AG20443 (cell line): Measurements from ENCODE around the gene IDUA.
"Not testable (repeated sequence)": the region's sequence is repeated elsewhere in the genome, so short reads cannot be mapped to it uniquely, and the experiment has no call there.

Experiments
- DNase-seq: peaks from one replicate; pipeline ENCODE4 v3.0.0; 2012; ENCODE audit warnings: low spot score, mixed read lengths

The IDUA gene

GRCh38 chr4:986879-987623 is at the start of gene IDUA:
Gene IDUA (plus strand): TSS chr4:987044. CDS start chr4:987085, 41 bp downstream.
- DNase-seq = peak; percentile 94

- not testable (repeated sequence) for DNase-seq
These were observed 47.3 kb upstream of the IDUA start for GRCh38 chr4:939508-939907.

GRCh38 chr4:945274-946102 is 41.4 kb upstream of the IDUA start:
- no peak for DNase-seq

DNA sequence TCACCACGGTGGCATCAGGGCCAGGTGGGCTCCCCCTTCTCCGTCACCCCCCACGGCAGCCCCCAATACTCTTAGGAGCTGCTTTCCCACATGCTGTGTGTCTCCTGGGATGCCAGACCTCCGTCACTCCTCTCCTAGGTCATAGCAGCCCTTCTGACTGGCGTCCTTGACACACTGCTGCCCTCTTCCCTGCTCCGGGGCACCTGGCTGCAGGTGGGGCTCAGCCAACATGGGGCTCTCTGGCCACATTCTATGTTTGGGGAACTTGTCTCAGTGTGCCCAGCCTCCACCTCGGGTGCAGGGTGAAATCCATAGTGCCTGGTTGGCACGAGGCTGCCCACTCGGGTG is 40.8 kb upstream of the IDUA start:
- no peak for DNase-seq

DNA sequence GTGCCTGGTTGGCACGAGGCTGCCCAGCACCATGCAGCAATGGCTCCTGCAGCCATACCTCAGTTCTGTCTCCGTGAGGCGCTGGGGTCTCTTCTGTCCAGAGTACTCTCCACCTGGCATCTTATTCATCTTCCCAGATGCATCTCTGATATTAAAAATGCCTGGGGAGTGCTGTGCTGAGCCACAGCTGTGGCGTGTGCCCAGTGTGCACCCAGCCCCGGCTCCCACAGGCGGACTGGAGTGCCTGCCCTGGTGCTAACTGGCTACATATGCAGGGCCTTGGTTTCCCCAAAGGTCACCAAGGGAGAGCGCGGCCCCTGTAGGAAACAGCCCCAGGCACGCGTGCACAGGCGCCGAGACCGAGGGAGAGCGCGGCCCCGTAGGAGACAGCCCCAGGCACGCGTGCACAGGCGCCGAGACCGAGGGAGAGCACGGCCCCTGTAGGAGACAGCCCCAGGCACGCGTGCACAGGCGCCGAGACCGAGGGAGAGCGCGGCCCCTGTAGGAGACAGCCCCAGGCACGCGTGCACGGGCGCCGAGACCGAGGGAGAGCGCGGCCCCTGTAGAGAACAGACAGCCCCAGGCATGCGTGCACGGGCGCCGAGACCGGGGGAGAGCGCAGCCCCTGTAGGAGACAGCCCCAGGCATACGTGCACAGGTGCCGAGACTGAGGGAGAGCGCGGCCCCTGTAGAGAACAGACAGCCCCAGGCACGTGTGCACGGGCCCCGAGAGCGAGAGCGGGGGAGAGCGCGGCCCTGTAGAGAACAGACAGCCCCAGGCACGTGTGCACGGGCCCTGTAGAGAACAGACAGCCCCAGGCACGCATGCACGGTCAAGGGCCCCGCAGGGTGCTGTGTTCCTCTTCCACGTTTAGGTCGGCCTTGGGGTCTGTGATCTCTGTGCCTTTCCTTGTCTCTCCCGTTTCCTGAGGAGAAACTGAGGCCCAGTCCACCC is 40.0 kb upstream of the IDUA start:
- no peak for DNase-seq

DNA sequence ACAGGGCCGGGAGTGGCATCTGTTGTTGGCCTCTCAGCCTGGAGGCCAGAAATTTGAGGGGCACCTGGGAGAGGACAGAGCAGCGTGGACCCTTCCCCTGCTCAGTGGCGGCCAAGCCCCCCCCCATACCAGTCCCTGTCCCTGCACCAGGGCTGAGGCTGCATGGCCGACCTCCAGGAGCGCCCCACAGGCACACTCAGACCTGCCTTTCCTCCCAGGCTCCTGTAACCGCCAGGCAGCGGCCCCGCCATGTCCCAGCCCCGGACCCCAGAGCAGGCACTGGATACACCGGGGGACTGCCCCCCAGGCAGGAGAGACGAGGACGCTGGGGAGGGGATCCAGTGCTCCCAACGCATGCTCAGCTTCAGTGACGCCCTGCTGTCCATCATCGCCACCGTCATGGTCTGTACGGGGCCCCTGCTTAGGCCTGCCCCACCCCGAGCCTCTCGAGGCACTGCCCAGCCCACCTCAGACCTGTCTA is 39.3 kb upstream of the IDUA start:
- DNase-seq = no peak

DNA sequence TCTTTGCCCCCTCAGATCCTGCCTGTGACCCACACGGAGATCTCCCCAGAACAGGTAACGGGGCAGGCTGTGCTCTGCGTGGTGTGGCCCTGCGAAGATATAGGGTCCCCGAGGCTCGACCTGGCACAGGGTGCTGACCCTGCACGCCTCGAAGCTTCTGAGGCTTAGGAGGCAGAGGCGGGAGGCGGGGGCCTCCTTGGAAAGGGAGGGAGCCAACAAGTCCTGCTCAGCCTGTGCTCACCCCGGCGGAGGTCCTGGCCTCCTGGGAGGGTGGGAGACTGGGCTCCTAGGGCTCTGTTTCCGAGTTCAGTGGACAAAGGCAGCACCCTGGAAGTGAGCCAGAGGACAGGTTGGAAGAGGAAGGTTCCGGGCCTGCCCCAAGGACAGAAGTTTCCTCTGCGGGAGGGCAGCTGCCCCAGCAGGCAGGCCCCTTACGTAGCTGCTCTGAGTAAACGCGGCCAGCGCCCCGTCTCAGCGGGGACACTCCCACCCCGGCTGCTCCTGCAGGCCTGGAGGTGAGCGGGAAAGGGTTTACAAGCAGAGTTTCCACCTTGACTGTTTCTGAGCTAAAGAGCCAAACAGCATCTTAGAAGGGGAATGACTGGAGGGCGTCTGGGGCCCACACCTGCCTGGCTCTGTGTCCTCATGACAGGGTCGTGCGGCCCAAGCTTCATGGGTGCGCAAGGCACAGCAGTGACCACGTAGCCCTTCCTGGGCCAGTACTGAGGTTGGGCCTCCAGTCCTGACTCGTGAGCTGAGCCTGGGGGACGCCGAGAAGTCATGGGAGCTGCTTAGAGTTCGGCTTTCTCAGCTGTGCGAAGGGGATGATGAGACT is 38.5 kb upstream of the IDUA start:
- DNase-seq = no peak

GRCh38 chr4:948936-949300 is 37.9 kb upstream of the IDUA start:
- DNase-seq = no peak

- DNase-seq = no peak
These were observed 37.2 kb upstream of the IDUA start for GRCh38 chr4:949656-950055.

DNA sequence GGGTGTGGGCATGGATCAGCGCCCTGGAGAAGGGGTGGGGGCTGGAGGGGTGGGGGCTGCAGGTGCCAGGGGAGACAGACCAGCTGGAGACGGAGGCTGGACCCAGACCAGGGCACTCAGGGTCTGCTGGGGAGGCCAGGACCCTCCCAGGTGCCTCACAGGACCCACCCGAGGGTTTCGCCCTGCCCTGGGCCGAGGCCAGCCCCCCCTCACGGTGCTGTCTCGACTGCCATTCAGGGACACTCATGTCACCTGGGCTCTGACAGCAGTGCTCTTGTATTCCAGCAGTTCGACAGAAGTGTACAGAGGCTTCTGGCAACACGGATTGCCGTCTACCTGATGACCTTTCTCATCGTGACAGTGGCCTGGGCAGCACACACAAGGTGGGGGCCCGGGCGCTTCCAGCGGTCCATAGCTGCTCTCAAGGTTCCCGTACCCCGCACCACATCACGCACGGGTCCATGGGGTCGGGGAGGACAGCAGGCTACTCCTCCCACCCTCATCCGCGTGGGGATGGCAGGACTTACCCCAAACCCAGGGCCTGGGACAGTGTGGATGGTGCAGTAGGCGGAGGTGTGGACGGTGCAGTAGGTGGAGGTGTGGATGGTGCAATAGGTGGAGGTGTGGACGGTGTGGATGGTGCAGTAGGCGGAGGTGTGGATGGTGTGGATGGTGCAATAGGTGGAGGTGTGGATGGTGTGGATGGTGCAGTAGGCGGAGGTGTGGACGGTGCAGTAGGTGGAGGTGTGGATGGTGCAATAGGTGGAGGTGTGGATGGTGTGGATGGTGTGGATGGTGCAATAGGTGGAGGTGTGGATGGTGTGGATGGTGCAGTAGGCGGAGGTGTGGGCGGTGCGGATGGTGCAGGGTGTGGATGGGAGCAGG is 36.5 kb upstream of the IDUA start:
- DNase-seq = no peak

GRCh38 chr4:951186-951585 is 35.7 kb upstream of the IDUA start:
- no peak for DNase-seq

DNA sequence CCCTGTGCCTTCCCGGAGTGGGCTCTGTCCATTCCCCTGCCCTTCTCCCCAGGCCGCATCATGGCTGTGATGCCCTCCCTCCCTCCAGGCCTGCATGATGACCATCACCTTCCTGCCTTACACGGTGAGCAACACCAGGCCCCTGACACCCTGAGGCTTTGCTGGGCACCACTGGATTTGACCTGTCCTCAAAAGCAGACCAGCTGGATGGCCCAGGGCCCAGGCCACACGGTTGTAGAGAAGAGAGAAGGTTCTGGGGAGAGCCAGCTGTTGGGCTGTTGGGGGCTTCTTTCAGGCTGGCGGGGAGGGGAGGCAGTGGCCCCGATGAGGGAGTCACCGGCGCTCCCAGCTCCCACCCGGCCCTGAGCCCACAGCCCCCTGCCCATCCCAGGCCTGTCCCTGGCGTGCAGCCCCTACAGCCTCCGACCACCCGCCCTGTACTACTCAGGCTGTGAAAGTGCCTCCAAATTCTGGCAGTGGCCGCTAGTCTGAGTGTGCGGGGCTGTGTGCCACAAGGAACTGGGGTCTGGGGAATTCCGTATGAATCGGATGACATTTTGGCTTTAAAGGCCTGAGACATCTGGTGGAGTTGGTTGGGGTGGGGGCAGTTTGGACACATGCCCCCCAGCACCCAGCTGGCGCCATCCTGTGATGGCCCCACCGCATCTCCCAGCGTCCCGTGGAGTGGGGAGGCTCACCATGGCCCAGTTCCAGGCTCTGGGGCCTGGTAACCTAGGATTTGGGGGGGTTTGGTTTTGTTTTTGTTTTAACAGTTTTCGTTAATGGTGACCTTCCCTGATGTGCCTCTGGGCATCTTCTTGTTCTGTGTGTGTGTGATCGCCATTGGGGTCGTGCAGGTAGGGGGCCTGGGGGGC is 35.0 kb upstream of the IDUA start:
- DNase-seq = no peak

DNA sequence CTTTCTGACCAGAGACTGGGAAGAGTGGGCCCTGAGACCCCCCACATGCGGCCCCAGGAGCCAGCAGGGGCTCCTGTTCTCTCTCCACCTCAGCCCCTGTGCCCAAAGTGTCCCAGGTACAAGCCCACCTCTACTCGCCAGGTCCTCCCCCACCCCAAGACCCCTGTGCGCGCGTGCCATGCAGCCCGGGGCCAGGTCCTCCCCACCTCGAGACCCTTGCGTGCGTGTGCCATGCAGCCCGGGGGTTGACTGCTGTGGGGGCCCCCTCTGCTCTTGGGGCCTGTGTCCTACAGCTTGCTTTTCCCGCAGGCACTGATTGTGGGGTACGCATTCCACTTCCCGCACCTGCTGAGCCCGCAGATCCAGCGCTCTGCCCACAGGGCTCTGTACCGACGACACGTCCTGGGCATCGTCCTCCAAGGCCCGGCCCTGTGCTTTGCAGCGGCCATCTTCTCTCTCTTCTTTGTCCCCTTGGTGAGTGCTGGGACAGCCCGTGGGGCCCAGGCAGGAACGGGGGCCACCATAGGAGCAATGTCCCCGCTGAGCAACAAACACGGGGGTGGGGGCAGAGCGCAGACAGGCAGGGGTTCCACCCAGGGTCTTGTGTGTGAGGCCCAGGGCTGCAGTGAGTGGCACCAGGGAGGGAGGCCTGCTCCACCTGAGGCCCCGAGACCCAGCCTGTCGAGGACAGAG is 33.8 kb upstream of the IDUA start:
- no peak for DNase-seq

DNA sequence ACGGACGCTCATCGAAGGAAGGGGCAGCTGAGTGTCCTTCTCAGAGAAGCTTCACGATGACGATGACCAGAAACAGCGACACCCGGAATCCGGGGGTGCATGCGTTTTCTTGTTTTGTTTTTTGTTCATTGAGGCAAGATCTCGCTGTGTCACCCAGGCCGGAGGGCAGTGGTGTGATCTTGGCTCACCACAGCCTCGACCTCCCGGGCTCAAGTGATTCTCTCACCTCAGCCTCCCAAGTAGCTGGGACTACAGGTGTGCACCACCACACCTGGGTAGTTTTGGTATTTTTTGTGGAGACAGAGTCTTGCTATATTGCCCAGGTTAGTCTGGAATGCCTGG is 33.3 kb upstream of the IDUA start:
- DNase-seq = no peak

DNA sequence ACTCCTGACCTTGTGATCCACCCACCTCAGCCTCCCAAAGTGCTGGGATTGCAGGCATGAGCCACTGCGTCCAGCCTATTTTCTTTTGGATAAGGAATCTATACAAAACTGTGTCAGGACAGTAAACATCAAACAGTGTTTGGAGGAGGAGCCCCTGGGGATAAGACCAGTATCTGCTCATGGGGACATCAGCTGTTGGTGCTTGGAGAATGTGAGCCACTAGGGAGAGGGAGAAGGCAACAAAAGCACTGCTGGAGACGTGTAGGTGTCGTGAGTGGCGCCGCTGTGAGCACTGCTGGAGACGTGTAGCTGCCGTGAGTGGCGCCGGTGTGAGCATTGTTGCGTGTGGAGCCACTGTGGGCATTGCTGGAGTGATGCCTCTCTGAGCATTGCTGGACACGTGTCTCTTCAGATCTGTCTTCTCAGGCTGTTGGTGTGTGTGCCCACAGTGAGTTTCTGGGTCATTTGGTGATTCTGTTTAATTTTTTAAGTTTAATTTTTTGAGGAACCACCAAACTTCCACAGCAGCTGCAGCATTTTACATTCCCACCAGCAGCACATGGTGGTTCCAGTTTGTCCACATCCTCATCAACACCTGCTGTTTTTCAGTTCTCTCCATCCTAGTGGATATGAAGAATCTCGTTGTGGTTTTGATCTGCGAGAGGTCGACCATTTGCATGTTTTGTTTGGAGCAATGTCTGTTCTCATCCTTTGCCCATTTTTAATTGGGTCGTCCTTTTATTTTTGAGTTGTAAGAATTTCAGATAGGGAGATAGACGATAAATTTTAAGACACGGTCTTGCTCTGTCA is 32.4 kb upstream of the IDUA start:
- DNase-seq = no peak

GRCh38 chr4:955161-955921 is 31.5 kb upstream of the IDUA start:
- DNase-seq = no peak

DNA sequence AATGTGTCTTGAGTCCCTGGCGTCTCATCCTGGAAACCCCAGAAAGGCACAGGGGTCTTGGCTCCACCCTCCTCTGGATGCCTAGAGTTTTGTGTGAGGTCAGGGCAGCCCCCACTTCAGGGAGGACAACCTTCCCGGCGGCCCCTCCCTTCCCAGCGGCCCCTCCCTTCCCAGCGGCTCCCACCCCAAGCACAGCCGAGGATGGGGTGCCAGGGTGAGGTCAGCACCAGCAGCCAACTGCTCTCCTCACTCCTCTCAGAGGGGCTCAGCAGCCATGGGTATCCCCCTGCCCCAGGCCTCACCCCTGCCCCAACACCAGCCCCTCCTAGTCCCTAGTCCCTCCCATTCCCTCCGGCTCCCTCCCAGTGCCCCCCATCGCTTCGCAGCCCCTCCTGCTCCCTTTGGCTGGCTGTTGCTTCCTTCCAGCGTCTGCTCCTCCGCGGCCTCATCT is 30.9 kb upstream of the IDUA start:
- DNase-seq = no peak
